Mesothelial cell of epicardium (in vitro differentiated cells): ENCODE data around the gene EXD3. TPM values are rescaled to one million over a fixed set of nuclear protein-coding genes. Genes with fewer than 3 reads are reported as not detected.

Experiments used
- DNase-seq, 2 experiments: peaks; one replicate each; pipeline ENCODE4 v3.0.0; 2021; ENCODE audit warnings: low spot score in 2 of 2; ENCODE audit not compliant: unreplicated experiment in 2 of 2
- H3K27ac Mint-ChIP-seq: 2 replicates; pipeline ENCODE4 v1.8.0; 2021; ENCODE audit warnings: mixed read lengths
- H3K27me3 Mint-ChIP-seq: 2 replicates; pipeline ENCODE4 v1.8.0; 2021; ENCODE audit warnings: low read depth, mixed read lengths
- H3K36me3 Mint-ChIP-seq: 2 replicates; pipeline ENCODE4 v1.8.0; 2021; ENCODE audit warnings: mixed read lengths
- H3K4me1 Mint-ChIP-seq: 2 replicates; pipeline ENCODE4 v1.8.0; 2021; ENCODE audit warnings: mixed read lengths
- H3K4me3 Mint-ChIP-seq: 2 replicates; pipeline ENCODE4 v1.8.0; 2021; ENCODE audit warnings: mild to moderate bottlenecking, moderate library complexity, mixed read lengths
- H3K9me3 Mint-ChIP-seq: 2 replicates; pipeline ENCODE4 v1.8.0; 2021; ENCODE audit warnings: mixed read lengths
- CTCF ChIP-seq: fragments of 200-600 bp; sonication (generic); IDR thresholded peaks from one replicate; pipeline ENCODE4 v1.5.0; 2021; ENCODE audit warnings: antibody characterized with exemption; ENCODE audit not compliant: unreplicated experiment
- total RNA-seq: library from RNA; stranded (reverse); gene quantifications from 3 replicates; pipeline ENCODE4 v1.2.1, GENCODE V29; 2021

EXD3 gene
- total RNA-seq, 1 donor from 2014 or later = 38.2 TPM

DNA sequence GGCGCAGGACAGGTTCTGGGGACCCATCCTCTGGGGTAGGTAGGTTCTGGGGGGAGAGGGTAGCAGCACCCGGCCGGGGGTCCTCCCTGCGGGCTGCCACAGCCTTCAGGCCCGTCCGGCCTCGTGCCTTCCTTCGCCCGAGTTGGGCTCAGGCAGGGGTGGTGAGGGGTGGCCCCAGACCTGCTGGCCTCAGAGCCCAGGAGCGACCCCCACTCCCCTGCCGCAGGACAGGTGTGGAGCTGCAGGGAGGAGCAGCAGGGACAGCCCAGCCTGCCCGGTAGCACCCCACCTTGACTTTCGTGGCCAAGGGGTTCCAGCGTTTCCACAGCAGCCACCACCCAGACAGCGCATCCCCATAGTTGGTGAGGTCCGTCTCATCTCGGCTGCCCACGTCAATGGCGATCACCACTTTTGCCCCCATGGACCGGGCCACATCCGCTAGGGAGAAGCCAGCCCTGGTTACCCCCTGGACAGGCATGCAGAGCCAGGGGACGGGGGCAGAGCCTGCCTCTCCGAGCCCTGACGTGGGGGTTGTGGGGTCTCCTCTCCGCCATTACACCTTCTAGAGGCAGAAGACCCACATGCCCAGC, 39.5 kb upstream of the EXD3 start:
- Mint-ChIP-seq H3K36me3 (no peaks in the 10 kb centered on the region), H3K27me3 (peaks cover 30% of the 10 kb centered on the region), H3K27ac (no peak overlapping the region), H3K9me3 (no peaks in the 10 kb centered on the region), H3K4me1 (peaks cover 2% of the 10 kb centered on the region), H3K4me3 (no peak overlapping the region)
- no peak for DNase-seq
- TF ChIP-seq CTCF = no peak

DNA sequence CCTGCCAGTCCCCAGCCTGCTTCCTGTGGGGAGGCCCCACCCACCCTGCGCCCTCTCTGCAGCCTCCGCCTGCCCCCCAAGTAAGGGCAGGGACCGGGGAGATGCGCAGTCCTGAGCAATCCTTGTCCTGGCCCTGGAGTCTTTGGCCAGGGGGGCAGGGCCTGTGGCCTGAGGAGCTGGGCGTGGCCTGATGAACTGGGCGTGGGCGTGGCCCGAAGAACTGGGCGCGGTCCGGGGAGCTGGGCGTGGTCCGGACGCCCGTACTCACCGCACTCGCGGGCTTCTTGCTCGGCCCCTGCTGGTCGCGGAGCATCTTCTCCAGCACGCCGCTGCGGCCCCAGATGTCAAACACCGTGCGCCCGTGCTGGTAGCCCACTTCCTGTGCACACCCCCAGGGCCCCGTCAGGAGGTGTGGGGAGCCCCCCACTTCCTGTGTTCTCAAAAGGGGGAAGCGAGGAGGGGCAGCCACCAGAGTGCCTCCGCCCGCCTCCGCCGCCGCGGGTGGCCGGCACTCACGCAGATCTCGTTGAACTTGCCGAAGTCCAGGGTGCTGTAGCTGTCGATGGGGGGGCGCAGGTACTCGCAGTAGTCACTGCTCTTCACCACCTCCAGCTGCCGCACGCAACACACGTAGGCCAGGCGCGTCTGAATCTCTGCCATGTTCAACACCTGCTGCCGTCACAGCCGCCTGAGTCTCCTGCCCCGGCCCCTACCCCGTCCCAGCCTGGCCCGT, 38.9 kb upstream of the EXD3 start:
- peaks cover 2% of the 10 kb centered on the region for H3K4me1 Mint-ChIP-seq
- H3K9me3 Mint-ChIP-seq = no peaks in the 10 kb centered on the region
- H3K36me3 Mint-ChIP-seq = no peaks in the 10 kb centered on the region
- TF ChIP-seq CTCF = no peak
- peak; percentile 29 to 56 for DNase-seq
- no peak overlapping the region for H3K4me3 Mint-ChIP-seq
- H3K27me3 Mint-ChIP-seq = peaks cover 30% of the 10 kb centered on the region
- no peak overlapping the region for H3K27ac Mint-ChIP-seq

- Mint-ChIP-seq H3K27ac (no peak overlapping the region), H3K4me3 (no peak overlapping the region), H3K36me3 (no peaks in the 10 kb centered on the region), H3K9me3 (no peaks in the 10 kb centered on the region), H3K27me3 (peaks cover 30% of the 10 kb centered on the region), H3K4me1 (peaks cover 2% of the 10 kb centered on the region)
- TF ChIP-seq CTCF = no peak
- DNase-seq = no peak
These were observed 38.3 kb upstream of the EXD3 start for GRCh38 chr9:137461316-137461662.

- no peak for TF ChIP-seq CTCF
- H3K4me3 Mint-ChIP-seq = no peak overlapping the region
- no peak overlapping the region for H3K27ac Mint-ChIP-seq
- H3K9me3 Mint-ChIP-seq = no peaks in the 10 kb centered on the region
- no peak for DNase-seq
- peaks cover 4% of the 10 kb centered on the region for H3K4me1 Mint-ChIP-seq
- H3K36me3 Mint-ChIP-seq = peaks cover 3% of the 10 kb centered on the region
- H3K27me3 Mint-ChIP-seq = peaks cover 26% of the 10 kb centered on the region
These were observed 37.7 kb upstream of the EXD3 start for GRCh38 chr9:137460363-137461315.

- peaks cover 24% of the 10 kb centered on the region for H3K27me3 Mint-ChIP-seq
- H3K27ac Mint-ChIP-seq = no peak overlapping the region
- peak in 1 of 2 experiments; percentile 35 for DNase-seq
- no peak for TF ChIP-seq CTCF
- H3K4me1 Mint-ChIP-seq = peaks cover 4% of the 10 kb centered on the region
- H3K9me3 Mint-ChIP-seq = no peaks in the 10 kb centered on the region
- H3K4me3 Mint-ChIP-seq = peak overlapping the region; percentile 55
- peaks cover 3% of the 10 kb centered on the region for H3K36me3 Mint-ChIP-seq
These were observed 36.8 kb upstream of the EXD3 start for GRCh38 chr9:137459601-137460362.
